ENCODE data around the gene YIPF7. TPM values are rescaled to one million over a fixed set of nuclear protein-coding genes. Genes with fewer than 3 reads are reported as not detected.

The YIPF7 gene
- total RNA-seq, 1 experiment from 2014 or later = not detected

DNA sequence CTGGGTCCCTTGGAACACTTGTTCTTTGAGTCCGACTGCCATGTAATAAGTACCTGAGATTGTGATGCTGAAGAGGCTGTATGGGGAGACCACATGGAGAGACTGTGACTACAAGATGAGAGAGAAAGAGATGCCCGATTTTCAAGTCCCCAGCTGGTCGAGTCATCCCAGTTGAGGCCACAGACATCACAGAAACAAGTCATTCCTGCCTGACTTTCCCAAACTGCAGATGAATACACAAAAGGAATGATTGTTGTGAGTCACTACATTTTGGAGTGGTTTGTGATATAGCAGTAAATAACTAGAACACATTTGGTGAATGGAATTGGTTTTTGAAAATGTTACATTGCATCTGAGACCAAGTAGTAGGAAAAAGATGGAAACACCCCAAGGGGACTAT is 9.0 kb upstream of the YIPF7 start:
- no peaks in the 10 kb centered on the region for H3K9me3 ChIP-seq (ENCODE audit: control insufficient read depth, low read depth, low read length)
- Mint-ChIP-seq H3K4me1 (peaks cover 2 to 3% of the 10 kb centered on the region in 2 experiments; a peak in 1 of 4 replicates), H3K36me3 (ENCODE audit: insufficient read depth in 1 of 3, low read depth in 3 of 3) (no peaks in the 10 kb centered on the region), H3K27me3 (ENCODE audit: low read depth) (no peaks in the 10 kb centered on the region), H3K27ac (no peak overlapping the region; a peak in 1 of 7 replicates), H3K4me3 (no peak overlapping the region), H3K9me3 (no peaks in the 10 kb centered on the region)
- H3K4ac ChIP-seq (ENCODE audit: low read depth, low read length) = no peak overlapping the region
- no peaks in the 10 kb centered on the region for H3K27me3 ChIP-seq (ENCODE audit: insufficient read depth, low read length)
- no peaks in the 10 kb centered on the region for H3K79me1 ChIP-seq (ENCODE audit: insufficient read depth, low read depth, low read length, poor library complexity, severe bottlenecking)
- H4K91ac ChIP-seq (ENCODE audit: insufficient read length, low read depth, low read length) = no peak overlapping the region
- H3K18ac ChIP-seq (ENCODE audit: insufficient read length, low read depth, low read length) = no peak overlapping the region
- no peaks in the 10 kb centered on the region for H3K4me1 ChIP-seq (ENCODE audit: insufficient read depth, low read length)
- no peak overlapping the region for H4K8ac ChIP-seq (replicated peaks; ENCODE audit: insufficient read length, low read depth, low read length)
- no peak overlapping the region for H2BK12ac ChIP-seq (ENCODE audit: insufficient read length, low read depth, low read length)
- H2BK20ac ChIP-seq (ENCODE audit: low read depth, low read length, poor library complexity, severe bottlenecking) = no peak overlapping the region
- H3K4me2 ChIP-seq (ENCODE audit: insufficient read depth, insufficient read length, low read length) = no peak overlapping the region
- H3K23ac ChIP-seq (ENCODE audit: insufficient read length, low read depth, low read length) = no peak overlapping the region
- H2BK5ac ChIP-seq (ENCODE audit: insufficient read length, low read length) = no peak overlapping the region
- no peak overlapping the region for H3K56ac ChIP-seq (ENCODE audit: insufficient read length, low read depth, low read length)
- H2BK15ac ChIP-seq (ENCODE audit: low read depth, low read length) = no peak overlapping the region
- peak overlapping the region; percentile 14 for H2AFZ ChIP-seq (ENCODE audit: low read length)
- WGBS (ENCODE audit: extremely low coverage, insufficient read length, low lambda C conversion rate) = no CpG with 5 or more reads among the region's 3 CpGs
- no peaks in the 10 kb centered on the region for H4K20me1 ChIP-seq (ENCODE audit: control insufficient read depth, insufficient read depth, insufficient read length)
- H3K9ac ChIP-seq (ENCODE audit: extremely low read depth, insufficient read length, low read length) = no peak overlapping the region
- DNase-seq = no peak
- H3K79me2 ChIP-seq (ENCODE audit: insufficient read depth, low read length) = no peaks in the 10 kb centered on the region
- no peak overlapping the region for H4K5ac ChIP-seq (ENCODE audit: insufficient read length, low read depth, low read length)
- TF ChIP-seq, protein P1, sequence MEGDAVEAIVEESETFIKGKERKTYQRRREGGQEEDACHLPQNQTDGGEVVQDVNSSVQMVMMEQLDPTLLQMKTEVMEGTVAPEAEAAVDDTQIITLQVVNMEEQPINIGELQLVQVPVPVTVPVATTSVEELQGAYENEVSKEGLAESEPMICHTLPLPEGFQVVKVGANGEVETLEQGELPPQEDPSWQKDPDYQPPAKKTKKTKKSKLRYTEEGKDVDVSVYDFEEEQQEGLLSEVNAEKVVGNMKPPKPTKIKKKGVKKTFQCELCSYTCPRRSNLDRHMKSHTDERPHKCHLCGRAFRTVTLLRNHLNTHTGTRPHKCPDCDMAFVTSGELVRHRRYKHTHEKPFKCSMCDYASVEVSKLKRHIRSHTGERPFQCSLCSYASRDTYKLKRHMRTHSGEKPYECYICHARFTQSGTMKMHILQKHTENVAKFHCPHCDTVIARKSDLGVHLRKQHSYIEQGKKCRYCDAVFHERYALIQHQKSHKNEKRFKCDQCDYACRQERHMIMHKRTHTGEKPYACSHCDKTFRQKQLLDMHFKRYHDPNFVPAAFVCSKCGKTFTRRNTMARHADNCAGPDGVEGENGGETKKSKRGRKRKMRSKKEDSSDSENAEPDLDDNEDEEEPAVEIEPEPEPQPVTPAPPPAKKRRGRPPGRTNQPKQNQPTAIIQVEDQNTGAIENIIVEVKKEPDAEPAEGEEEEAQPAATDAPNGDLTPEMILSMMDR (conservative IDR thresholded peaks at IDR 0.05) = no peak
- no peak overlapping the region for H3T11ph ChIP-seq (ENCODE audit: low read length)
- H2BK120ac ChIP-seq (ENCODE audit: low read depth, low read length, poor library complexity, severe bottlenecking) = no peak overlapping the region
- H3K27ac ChIP-seq (ENCODE audit: insufficient read length, low read depth, low read length) = no peak overlapping the region
- no peak overlapping the region for H2AK5ac ChIP-seq (ENCODE audit: insufficient read length, low read length)
- no peak overlapping the region for H3K14ac ChIP-seq (ENCODE audit: insufficient read depth, low read length)
- H3K23me2 ChIP-seq (ENCODE audit: insufficient read length, low read depth, low read length, poor library complexity, severe bottlenecking) = no peaks in the 10 kb centered on the region

All from H9 (cell line).